HAP-1 (cell line): Measurements from ENCODE around the gene HDHD5.

Experiments used
- DNase-seq, 2 experiments: peaks; one replicate each; pipeline ENCODE4 v3.0.0-alpha.2; 2016 to 2020; ENCODE audit warnings: low spot score in 2 of 2
- H3K27me3 ChIP-seq: fragments of 250-450 bp; sonication (Bioruptor Pico); 2 replicates; pipeline ENCODE4 v1.5.1; 2020; ENCODE audit warnings: low read depth, mild to moderate bottlenecking, moderate library complexity
- H3K36me3 ChIP-seq: fragments of 250-450 bp; sonication (Bioruptor Pico); replicated peaks from 2 replicates; pipeline ENCODE4 v1.5.1; 2020; ENCODE audit warnings: mild to moderate bottlenecking
- H3K4me1 ChIP-seq: fragments of 250-450 bp; sonication (Bioruptor Pico); 2 replicates; pipeline ENCODE4 v1.5.1; 2020; ENCODE audit warnings: mild to moderate bottlenecking
- H3K4me3 ChIP-seq: fragments of 250-450 bp; sonication (Bioruptor Pico); 2 replicates; pipeline ENCODE4 v1.5.1; 2020; ENCODE audit warnings: mild to moderate bottlenecking, moderate library complexity
- H3K9me3 ChIP-seq: fragments of 250-450 bp; sonication (Bioruptor Pico); 2 replicates; pipeline ENCODE4 v1.5.1; 2020; ENCODE audit warnings: mild to moderate bottlenecking, moderate library complexity
- in situ Hi-C: fragments of 300-500 bp; cut with MboI; formaldehyde crosslinking; loops from 3 replicates; pipeline ENCODE4 v1.14.3; 2020; ENCODE audit warnings: low sequenced_read_pairs, inconsistent platforms, mixed read lengths

The HDHD5 gene

DNA sequence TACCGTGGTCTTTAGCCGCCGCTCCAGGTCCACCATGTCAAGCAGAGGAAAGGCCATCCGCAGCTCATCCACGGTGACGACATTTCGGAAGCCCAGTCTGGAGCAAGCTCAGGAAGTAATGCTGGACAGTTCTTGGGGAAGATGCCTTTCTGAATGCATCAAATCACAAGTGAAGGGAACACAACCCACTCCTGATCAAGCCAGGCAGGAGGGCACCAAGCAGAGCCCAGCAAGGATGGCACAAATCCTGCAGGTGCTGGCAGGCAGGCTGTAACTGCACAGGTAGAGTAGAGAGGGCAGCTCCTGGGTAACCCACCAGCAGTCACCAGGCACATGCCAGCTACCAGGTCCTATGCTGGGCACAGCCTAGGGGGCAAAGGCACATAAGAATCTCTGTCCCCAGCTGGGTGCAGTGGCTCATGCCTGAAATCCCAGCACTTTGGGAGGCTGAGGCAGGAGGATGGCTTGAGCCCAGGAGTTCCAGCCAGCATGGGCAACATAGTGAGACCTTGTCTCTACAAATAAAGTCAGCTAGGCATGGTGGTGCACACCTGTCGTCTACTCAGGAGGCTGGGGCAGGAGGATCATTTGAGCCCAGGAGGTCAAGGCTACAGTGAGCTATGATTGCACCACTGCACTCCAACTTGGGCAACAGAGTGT, 13.9 kb downstream of the HDHD5 start:
- H3K36me3 ChIP-seq, result peaks cover 25% of the 10 kb centered on the region
- H3K4me1 ChIP-seq, result no peaks in the 10 kb centered on the region
- H3K4me3 ChIP-seq, result no peak overlapping the region
- H3K9me3 ChIP-seq, result no peaks in the 10 kb centered on the region
- DNase-seq, result no peak
- no peaks in the 10 kb centered on the region for H3K27me3 ChIP-seq
- in situ Hi-C loops, result no loop called here

DNA sequence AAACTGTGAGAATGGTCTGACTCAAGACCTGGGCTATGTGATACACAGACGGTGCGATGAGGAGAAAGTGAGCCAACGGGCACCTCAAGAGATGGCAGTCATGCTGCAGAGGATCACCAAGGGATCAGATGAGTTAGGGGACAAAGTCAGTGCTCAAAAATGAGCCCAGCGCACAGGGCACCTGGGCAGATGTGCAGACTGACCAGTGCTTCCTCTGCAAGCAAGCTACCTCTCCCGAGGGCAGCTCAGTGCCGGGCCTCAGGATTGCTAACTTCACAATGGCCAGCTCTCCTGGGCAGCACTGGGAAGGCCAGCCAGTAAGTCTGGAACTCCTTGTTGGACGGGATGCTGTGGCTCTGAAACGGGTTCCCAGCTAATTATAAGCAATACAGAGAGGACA, 15.3 kb downstream of the HDHD5 start:
- H3K4me1 ChIP-seq, result no peaks in the 10 kb centered on the region
- H3K4me3 ChIP-seq, result no peak overlapping the region
- no peaks in the 10 kb centered on the region for H3K9me3 ChIP-seq
- peaks cover 26% of the 10 kb centered on the region for H3K36me3 ChIP-seq
- in situ Hi-C loops, result no loop called here
- no peaks in the 10 kb centered on the region for H3K27me3 ChIP-seq
- DNase-seq, result no peak

DNA sequence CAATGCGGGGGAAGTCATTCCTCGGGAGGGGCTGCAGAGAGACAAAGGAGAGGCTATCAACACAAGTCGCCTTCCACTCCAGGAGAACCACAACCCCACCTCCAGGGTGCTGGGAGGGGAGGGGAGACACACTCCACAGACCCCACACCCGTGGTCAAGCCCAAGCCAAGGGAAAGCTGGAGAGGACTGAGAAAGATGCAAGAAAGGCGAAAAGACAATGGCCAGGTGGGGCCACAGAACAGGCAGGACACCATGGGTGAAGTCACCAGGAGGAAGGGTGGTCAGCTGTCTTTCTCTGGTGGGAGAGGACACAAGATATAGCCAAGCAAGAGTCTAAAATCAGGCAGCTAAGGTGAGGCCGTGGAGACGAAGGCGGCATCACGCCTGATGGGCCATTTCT, 16.0 kb downstream of the HDHD5 start:
- in situ Hi-C loops, result no loop called here
- Histone ChIP-seq H3K9me3 (no peaks in the 10 kb centered on the region), H3K4me1 (no peaks in the 10 kb centered on the region), H3K36me3 (peaks cover 30% of the 10 kb centered on the region), H3K27me3 (no peaks in the 10 kb centered on the region), H3K4me3 (no peak overlapping the region)
- DNase-seq, result no peak

DNA sequence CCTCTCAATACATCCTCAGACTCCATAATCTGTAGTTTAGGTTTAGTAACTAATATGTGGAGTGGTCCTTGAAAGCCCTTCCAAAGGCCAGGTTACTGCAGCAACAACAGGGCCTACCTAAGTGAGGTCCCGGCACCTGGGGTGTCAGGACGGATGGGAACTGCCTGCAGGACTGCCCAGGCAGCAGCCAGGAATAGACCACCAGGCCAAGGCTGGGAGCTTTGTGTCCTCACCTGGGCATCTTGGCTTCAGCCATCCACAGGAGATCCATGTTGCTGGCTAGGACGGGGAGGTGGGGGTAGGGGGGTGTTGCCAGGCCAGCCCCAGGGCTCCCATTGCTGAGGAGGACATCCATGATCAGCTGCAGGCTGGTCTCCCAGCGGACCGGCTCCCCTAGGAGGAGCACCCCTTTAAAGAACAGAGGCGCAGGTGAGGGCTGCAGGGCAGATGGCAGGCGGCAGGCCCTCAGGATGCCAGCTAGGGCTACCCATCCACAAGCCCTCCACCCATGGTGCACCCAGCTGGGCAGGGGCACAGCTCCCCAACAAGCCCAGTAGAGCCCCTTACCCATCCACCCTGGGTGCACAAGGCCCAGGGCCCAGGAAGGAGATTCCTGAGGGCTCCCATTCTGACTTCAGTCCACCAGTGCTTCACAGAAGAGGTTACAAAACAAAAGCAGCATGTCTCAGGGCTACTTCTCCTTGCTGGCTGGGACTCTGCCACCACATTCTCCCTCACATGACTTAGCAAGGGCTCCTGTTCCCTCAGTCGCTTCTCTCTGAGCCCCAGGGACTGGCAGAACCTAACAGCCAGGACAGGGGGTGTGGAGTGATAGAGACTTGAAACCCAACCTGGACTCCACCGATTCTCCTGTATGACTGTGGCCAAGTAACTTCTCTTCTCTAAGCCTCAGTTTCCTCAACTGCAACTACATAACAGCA, 18.0 kb downstream of the HDHD5 start:
- in situ Hi-C loops, result no loop called here

DNA sequence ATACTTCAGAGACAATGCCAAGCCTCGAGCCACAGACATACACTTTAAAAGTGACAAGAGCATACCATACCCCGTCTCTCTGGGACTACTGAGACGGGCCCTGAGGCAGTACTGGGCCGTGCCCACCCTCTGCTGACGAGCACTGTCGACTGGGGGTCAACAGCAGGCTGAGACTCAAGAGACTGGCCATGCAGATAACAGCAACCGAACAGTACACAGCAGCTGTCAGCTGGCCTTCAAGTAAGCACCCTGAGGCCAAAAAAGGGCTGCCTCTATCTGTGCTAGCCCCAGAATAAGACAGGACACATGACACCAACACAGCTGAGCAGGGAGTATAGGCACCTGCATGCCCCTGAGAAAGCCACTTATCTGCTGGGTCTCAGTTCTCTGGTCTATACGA, 19.1 kb downstream of the HDHD5 start:
- DNase-seq, result no peak
- Histone ChIP-seq H3K4me1 (no peaks in the 10 kb centered on the region), H3K9me3 (no peaks in the 10 kb centered on the region), H3K36me3 (peaks cover 30% of the 10 kb centered on the region), H3K4me3 (no peak overlapping the region), H3K27me3 (no peaks in the 10 kb centered on the region)
- in situ Hi-C loops, result no loop called here

More for the DNA sequence above, 18.0 kb downstream of the HDHD5 start:
- no peaks in the 10 kb centered on the region for H3K27me3 ChIP-seq
- H3K9me3 ChIP-seq, result no peaks in the 10 kb centered on the region
- H3K4me3 ChIP-seq, result no peak overlapping the region
- no peaks in the 10 kb centered on the region for H3K4me1 ChIP-seq
- no peak for DNase-seq
- peaks cover 30% of the 10 kb centered on the region for H3K36me3 ChIP-seq

DNA sequence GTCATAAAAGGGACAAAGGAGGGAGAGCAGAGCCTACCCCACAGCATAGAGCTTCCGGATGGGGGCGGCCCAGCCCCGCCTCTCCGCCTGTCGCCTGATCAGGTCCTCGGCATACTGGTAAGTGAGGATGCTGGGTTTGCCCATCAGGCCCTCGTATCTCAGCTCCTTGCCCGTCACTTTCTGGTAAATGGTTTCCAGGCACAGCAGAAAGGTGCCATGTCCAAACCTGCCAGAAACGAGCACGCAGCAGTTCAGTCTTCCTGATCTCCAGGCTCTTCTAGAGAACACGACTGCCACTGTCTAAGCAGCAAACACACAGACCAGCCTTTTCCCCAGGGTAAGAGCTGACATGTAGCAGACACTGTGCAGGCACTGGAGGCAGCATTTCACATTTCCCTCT, 20.6 kb downstream of the HDHD5 start:
- H3K9me3 ChIP-seq, result no peaks in the 10 kb centered on the region
- H3K36me3 ChIP-seq, result peaks cover 27% of the 10 kb centered on the region
- no peaks in the 10 kb centered on the region for H3K4me1 ChIP-seq
- in situ Hi-C loops, result no loop called here
- DNase-seq, result no peak
- H3K4me3 ChIP-seq, result no peak overlapping the region
- H3K27me3 ChIP-seq, result no peaks in the 10 kb centered on the region

DNA sequence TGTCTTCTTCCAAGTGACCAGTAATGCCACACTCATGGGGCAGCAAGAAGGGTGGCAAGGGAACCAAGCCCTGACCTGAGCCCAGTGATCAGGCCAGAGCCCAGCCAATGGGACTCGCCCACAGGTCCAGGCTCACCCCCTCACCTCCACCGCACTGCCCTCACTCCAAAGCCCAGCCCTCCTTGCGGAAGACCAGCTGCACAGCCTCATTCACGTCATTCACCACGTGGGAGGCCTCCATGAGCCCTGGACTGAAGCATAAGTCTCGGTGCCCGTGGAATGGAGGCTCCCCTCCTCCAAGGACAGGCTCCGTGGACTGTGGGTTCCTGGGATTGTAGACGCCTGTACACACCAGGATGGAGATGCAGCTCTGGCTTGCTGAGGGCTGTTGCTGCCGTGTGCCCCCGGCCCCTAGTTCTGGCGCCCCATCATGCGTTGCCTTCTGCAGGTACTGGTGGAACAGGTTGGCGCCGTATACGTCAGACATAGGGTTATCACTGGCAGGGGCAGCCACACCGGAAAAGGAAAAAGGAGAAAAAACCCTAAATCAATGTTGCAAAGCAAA, 21.1 kb downstream of the HDHD5 start:
- H3K4me3 ChIP-seq, result no peak overlapping the region
- H3K4me1 ChIP-seq, result no peaks in the 10 kb centered on the region
- in situ Hi-C loops, result no loop called here
- peaks cover 24% of the 10 kb centered on the region for H3K36me3 ChIP-seq
- no peaks in the 10 kb centered on the region for H3K27me3 ChIP-seq
- DNase-seq, result no peak
- no peaks in the 10 kb centered on the region for H3K9me3 ChIP-seq

DNA sequence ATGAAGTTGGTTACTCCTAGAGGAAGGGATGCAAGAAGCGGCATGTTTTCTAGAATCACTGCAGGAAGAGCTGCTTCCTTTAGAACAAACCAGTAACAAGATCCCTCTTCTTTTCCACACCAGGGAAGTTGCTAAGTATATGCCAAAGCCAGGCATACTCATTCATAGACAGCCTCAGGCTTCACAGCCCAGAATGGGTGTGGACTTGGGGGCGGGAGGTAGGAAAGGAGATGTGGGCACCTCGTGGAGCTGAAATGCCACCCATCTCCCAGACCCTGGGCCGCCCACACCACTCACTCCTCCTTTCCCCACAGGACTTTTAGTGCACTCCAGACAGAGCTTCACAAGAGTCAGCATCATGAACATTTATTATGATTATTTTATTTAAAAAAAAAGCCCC, 21.9 kb downstream of the HDHD5 start:
- H3K9me3 ChIP-seq, result no peaks in the 10 kb centered on the region
- H3K36me3 ChIP-seq, result peaks cover 20% of the 10 kb centered on the region
- H3K4me1 ChIP-seq, result no peaks in the 10 kb centered on the region
- no peak for DNase-seq
- no peaks in the 10 kb centered on the region for H3K27me3 ChIP-seq
- H3K4me3 ChIP-seq, result no peak overlapping the region
- in situ Hi-C loops, result no loop called here

DNA sequence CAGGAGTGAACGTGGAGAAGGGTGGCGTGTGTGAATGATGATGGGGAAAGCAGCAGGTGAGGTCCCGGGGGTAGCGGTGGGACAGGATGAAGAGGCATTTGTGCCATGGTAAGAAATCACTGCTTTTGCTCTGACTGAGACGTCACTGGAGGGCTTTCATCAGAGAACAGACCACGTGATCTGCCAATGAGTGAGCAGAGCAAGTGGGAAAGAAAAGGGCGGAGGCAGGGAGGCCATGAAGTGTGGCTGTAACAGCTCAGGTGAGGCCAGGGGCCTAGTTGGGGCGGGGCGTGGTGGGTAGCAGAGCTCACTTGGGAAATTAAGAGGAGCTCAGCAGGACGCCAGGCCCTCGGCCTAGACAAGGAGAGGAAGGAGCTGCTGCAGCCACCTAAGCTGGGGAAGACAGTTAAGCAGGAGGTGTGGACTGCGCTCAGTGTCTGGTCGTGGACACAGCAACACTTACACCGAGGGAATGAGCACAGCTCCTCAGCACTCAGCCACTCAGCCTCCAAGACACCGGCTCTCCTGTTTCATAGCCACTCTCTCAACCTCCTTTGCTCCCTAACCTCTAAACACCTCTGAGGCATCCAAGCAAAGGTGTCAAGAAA, 23.8 kb downstream of the HDHD5 start:
- Histone ChIP-seq H3K36me3 (peaks cover 5% of the 10 kb centered on the region), H3K27me3 (no peaks in the 10 kb centered on the region), H3K4me3 (no peak overlapping the region), H3K4me1 (no peaks in the 10 kb centered on the region), H3K9me3 (no peaks in the 10 kb centered on the region)
- DNase-seq, result no peak
- in situ Hi-C loops, result no loop called here

DNA sequence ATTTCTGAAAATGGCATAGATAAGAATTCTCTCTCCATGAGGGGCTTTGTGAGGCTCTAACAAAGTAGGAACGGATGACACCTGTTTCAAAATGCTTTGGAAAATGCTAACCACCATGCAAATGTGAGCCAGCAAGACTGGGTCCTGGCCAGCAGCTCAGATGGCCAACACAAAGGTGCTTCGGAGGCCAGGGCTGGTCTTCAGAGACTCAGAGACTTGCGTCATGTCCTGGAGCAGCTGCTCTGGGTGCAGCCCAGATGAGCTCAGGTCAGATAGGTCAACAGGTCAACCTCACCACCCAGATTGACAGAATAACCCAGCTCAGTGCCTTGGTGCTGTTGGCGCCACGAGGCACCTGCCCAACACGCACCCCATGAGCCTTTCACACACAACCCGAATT, 25.9 kb downstream of the HDHD5 start:
- H3K36me3 ChIP-seq, result no peaks in the 10 kb centered on the region; the same call in none of the 2 replicates
- no peaks in the 10 kb centered on the region for H3K27me3 ChIP-seq
- H3K4me3 ChIP-seq, result no peak overlapping the region
- no peaks in the 10 kb centered on the region for H3K4me1 ChIP-seq
- DNase-seq, result no peak
- in situ Hi-C loops, result no loop called here
- H3K9me3 ChIP-seq, result no peaks in the 10 kb centered on the region

DNA sequence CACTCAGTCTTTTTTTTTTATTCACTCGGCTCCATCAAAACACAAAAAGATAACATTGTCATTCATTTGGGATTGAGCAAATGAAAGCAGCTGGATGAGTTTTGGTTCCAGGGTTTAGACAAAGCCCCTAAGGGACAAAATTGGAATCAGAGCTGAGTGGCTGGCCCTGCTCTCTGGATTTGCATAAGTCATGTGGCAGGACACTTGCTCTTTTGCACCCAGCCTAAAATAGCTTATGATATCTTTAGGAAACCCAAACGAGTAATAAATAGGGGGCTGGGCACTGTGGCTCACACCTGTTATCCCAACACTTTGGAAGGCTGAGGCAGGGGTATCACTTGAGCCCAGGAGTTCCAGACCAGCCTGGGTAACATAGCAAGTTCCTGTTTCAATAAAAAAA, 27.0 kb downstream of the HDHD5 start:
- Histone ChIP-seq H3K9me3 (no peaks in the 10 kb centered on the region), H3K4me3 (no peak overlapping the region), H3K27me3 (no peaks in the 10 kb centered on the region), H3K36me3 (no peaks in the 10 kb centered on the region; the same call in none of the 2 replicates), H3K4me1 (no peaks in the 10 kb centered on the region)
- no peak for DNase-seq
- in situ Hi-C loops, result no loop called here

DNA sequence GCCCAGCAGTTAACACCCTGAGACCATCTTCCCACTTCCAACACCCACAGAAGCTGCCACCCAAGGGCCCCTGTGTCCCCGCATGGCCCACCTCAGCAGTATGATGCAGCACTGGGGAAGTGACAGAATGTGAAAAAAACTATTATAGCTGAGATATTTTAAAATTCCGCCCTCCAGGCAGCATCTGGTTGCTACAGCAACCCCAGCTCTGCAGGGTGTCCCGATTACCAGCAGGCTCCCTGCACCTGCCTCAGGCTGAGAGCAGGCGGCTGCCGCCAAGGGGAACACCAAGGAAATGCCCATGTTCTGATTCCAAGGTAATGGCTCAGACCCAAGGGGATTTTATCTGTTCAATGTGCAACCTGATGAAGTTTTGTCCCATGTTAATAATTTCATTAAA, 27.4 kb downstream of the HDHD5 start:
- H3K27me3 ChIP-seq, result no peaks in the 10 kb centered on the region
- H3K36me3 ChIP-seq, result no peaks in the 10 kb centered on the region; the same call in 1 of the 2 replicates
- DNase-seq, result no peak
- in situ Hi-C loops, result no loop called here
- H3K4me1 ChIP-seq, result no peaks in the 10 kb centered on the region
- no peaks in the 10 kb centered on the region for H3K9me3 ChIP-seq
- H3K4me3 ChIP-seq, result no peak overlapping the region

DNA sequence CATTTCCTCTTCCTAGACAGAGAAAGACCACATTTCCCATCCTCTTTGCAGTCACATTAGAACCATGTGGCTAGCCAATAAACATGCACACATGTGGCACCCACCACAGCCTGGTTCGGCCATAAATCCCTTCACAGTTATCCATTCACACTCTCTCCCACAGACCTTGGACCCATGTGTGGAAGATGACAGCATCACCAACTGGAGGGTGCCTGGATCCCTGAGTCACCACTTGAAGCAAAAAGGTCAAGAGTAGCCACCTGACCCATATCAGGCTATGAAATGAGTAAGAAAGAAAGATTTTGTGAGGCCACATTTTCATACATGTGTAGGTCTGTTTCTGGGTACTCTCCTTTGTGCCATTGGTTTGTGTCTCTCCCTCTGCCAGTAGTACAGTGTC, 28.9 kb downstream of the HDHD5 start:
- Histone ChIP-seq H3K36me3 (no peaks in the 10 kb centered on the region; the same call in 1 of the 2 replicates), H3K4me1 (no peaks in the 10 kb centered on the region), H3K9me3 (no peaks in the 10 kb centered on the region), H3K27me3 (no peaks in the 10 kb centered on the region), H3K4me3 (no peak overlapping the region)
- DNase-seq, result no peak
- in situ Hi-C loops, result no loop called here
